ENCODE results near the gene FDXACB1. TPM values are rescaled to one million over a fixed set of nuclear protein-coding genes. Genes with fewer than 3 reads are reported as not detected.
A peak's percentile ranks its signal among the peaks of the same experiment; 100 is the strongest.

The FDXACB1 gene
- total RNA-seq, 1 experiment from 2014 or later, result 2.8 TPM

DNA sequence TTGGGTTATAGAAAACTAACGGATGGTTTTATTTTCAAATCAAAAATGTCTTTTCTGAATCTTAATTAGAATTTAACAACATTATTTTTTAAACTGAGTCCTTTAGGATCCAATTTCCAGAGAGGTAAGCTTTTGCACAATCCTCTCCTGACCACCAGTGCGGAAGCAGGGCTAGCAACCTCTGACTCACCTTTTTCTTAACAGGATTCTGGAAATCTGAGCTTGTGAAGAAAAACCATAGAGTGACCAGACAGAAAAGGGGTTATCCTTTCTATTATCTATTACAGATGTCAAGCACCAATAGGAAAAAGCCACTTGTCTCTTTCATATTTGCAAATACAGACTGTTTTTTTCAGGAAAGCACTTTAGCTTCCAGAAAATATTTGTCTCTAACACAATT is 32.9 kb downstream of the FDXACB1 start:
- H3K4me3 Mint-ChIP-seq, result no peak overlapping the region
- no peak overlapping the region for H4K91ac ChIP-seq (ENCODE audit: insufficient read length, low read depth, low read length)
- no peaks in the 10 kb centered on the region for H3K79me2 ChIP-seq (ENCODE audit: insufficient read depth, low read length)
- H3T11ph ChIP-seq (ENCODE audit: low read length), result no peak overlapping the region
- H4K8ac ChIP-seq (replicated peaks; ENCODE audit: insufficient read length, low read depth, low read length), result no peak overlapping the region
- H3K36me3 Mint-ChIP-seq (ENCODE audit: insufficient read depth in 1 of 3, low read depth in 3 of 3), result peaks cover 2 to 12% (median 10%) of the 10 kb centered on the region in 3 experiments; a peak in 4 of 7 replicates
- TF ChIP-seq, protein P1, sequence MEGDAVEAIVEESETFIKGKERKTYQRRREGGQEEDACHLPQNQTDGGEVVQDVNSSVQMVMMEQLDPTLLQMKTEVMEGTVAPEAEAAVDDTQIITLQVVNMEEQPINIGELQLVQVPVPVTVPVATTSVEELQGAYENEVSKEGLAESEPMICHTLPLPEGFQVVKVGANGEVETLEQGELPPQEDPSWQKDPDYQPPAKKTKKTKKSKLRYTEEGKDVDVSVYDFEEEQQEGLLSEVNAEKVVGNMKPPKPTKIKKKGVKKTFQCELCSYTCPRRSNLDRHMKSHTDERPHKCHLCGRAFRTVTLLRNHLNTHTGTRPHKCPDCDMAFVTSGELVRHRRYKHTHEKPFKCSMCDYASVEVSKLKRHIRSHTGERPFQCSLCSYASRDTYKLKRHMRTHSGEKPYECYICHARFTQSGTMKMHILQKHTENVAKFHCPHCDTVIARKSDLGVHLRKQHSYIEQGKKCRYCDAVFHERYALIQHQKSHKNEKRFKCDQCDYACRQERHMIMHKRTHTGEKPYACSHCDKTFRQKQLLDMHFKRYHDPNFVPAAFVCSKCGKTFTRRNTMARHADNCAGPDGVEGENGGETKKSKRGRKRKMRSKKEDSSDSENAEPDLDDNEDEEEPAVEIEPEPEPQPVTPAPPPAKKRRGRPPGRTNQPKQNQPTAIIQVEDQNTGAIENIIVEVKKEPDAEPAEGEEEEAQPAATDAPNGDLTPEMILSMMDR (conservative IDR thresholded peaks at IDR 0.05), result no peak
- no peak overlapping the region for H2BK120ac ChIP-seq (ENCODE audit: low read depth, low read length, poor library complexity, severe bottlenecking)
- no peak overlapping the region for H3K9ac ChIP-seq (ENCODE audit: extremely low read depth, insufficient read length, low read length)
- no peak overlapping the region for H2AK5ac ChIP-seq (ENCODE audit: insufficient read length, low read length)
- no peak overlapping the region for H3K27ac ChIP-seq (ENCODE audit: insufficient read length, low read depth, low read length)
- H3K79me1 ChIP-seq (ENCODE audit: insufficient read depth, low read depth, low read length, poor library complexity, severe bottlenecking), result no peaks in the 10 kb centered on the region
- no peaks in the 10 kb centered on the region for H3K27me3 ChIP-seq (ENCODE audit: insufficient read depth, low read length)
- no peak overlapping the region for H2BK5ac ChIP-seq (ENCODE audit: insufficient read length, low read length)
- H4K20me1 ChIP-seq (ENCODE audit: control insufficient read depth, insufficient read depth, insufficient read length), result no peaks in the 10 kb centered on the region
- no CpG with 5 or more reads among the region's 2 CpGs for WGBS (ENCODE audit: extremely low coverage, insufficient read length, low lambda C conversion rate)
- no peak overlapping the region for H4K5ac ChIP-seq (ENCODE audit: insufficient read length, low read depth, low read length)
- no peaks in the 10 kb centered on the region for H3K4me1 ChIP-seq (ENCODE audit: insufficient read depth, low read length)
- H2BK12ac ChIP-seq (ENCODE audit: insufficient read length, low read depth, low read length), result no peak overlapping the region
- H3K18ac ChIP-seq (ENCODE audit: insufficient read length, low read depth, low read length), result no peak overlapping the region
- peaks cover 12 to 14% of the 10 kb centered on the region in 2 experiments for H3K4me1 Mint-ChIP-seq
- no peak overlapping the region for H2AFZ ChIP-seq (ENCODE audit: low read length)
- H3K4me2 ChIP-seq (ENCODE audit: insufficient read depth, insufficient read length, low read length), result no peak overlapping the region
- no peak overlapping the region for H3K56ac ChIP-seq (ENCODE audit: insufficient read length, low read depth, low read length)
- H2BK15ac ChIP-seq (ENCODE audit: low read depth, low read length), result no peak overlapping the region
- H3K9me3 Mint-ChIP-seq, result no peaks in the 10 kb centered on the region
- no peak for DNase-seq
- H3K23ac ChIP-seq (ENCODE audit: insufficient read length, low read depth, low read length), result no peak overlapping the region
- H2BK20ac ChIP-seq (ENCODE audit: low read depth, low read length, poor library complexity, severe bottlenecking), result no peak overlapping the region
- peak overlapping the region in 1 of 3 experiments; percentile 50; a peak in 2 of 7 replicates for H3K27ac Mint-ChIP-seq
- H3K23me2 ChIP-seq (ENCODE audit: insufficient read length, low read depth, low read length, poor library complexity, severe bottlenecking), result no peaks in the 10 kb centered on the region
- no peaks in the 10 kb centered on the region for H3K9me3 ChIP-seq (ENCODE audit: control insufficient read depth, low read depth, low read length)
- no peak overlapping the region for H3K14ac ChIP-seq (ENCODE audit: insufficient read depth, low read length)
- no peaks in the 10 kb centered on the region for H3K27me3 Mint-ChIP-seq (ENCODE audit: low read depth)
- H3K4ac ChIP-seq (ENCODE audit: low read depth, low read length), result no peak overlapping the region
